ENCODE results near the gene HEPN1. TPM values are rescaled to one million over a fixed set of nuclear protein-coding genes. Genes with fewer than 3 reads are reported as not detected.

Gene HEPN1
- total and polyA plus RNA-seq, 2 donors (not counting 3 experiments of a cell fraction or from before 2014, with no cell fraction given), result not detected

- dilution Hi-C loops (cut with MboI; ENCODE audit: extremely low pct_ligation_motif_present, low sequenced_read_pairs), result no loop called here
- POLR2A ChIA-PET, result interaction anchor here (0.7 to 1.3 kb wide), 5 partner anchors 10 to 203 kb away, joined by 3 to 4 read pairs (median 4); partner anchors contain the start of gene ROBO4
- no TSS peak for BruUV-seq (replicated peaks)
Measured at GRCh38 chr11:124879493-124880289, 39.4 kb upstream of the HEPN1 start.

GRCh38 chr11:124880290-124880611 is 38.8 kb upstream of the HEPN1 start:
- TF ChIP-seq MYC (IDR thresholded peaks at IDR 0.05; ENCODE audit: low read depth, low read length) (no peak), MAX (IDR thresholded peaks at IDR 0.05; ENCODE audit: insufficient read depth, insufficient read length) (no peak), FOS (IDR thresholded peaks at IDR 0.05; ENCODE audit: borderline replicate concordance, insufficient read depth, low read length) (no peak), GATA2 (IDR thresholded peaks at IDR 0.05; ENCODE audit: insufficient read depth, insufficient read length, low read depth, low read length) (no peak)
- no peak for DNase-seq (ENCODE audit: low read depth, low spot score)
- no peaks in the 10 kb centered on the region for H3K9me3 ChIP-seq (replicated peaks; ENCODE audit: control insufficient read depth, insufficient read depth, low read length)
- no peak overlapping the region for H3K9ac ChIP-seq (replicated peaks; ENCODE audit: extremely low read depth, insufficient read depth, low read length)
- no peak for FAIRE-seq
- no peak overlapping the region for H2AFZ ChIP-seq (ENCODE audit: low read depth, low read length)
- POLR2A ChIA-PET, result interaction anchor here (1.1 to 1.3 kb wide), 4 partner anchors 10 to 73 kb away, joined by 3 to 4 read pairs (median 4); partner anchors contain the start of gene ROBO4
- no TSS peak for BruUV-seq (replicated peaks)
- CTCF ChIA-PET, result interaction anchor here (1.2 to 1.6 kb wide), 3 partner anchors 13 to 20 kb away, joined by 3 to 6 read pairs (median 3); no protein-coding TSS in a partner anchor
- no peaks in the 10 kb centered on the region for H3K9me1 ChIP-seq (replicated peaks; ENCODE audit: control insufficient read depth, extremely low read depth, insufficient read depth, low read length)
- no peaks in the 10 kb centered on the region for H3K27me3 ChIP-seq (ENCODE audit: control insufficient read depth in 2 of 2, insufficient read depth in 2 of 2, low read length in 2 of 2)
- dilution Hi-C loops (cut with MboI; ENCODE audit: extremely low pct_ligation_motif_present, low sequenced_read_pairs) (no loop called here), intact Hi-C loops (cut with micrococcal nuclease) (no loop called here)
- no peaks in the 10 kb centered on the region for H3K79me2 ChIP-seq (ENCODE audit: control insufficient read depth, insufficient read depth, low read length)
- peaks cover 53% of the 10 kb centered on the region for H3K4me1 ChIP-seq (ENCODE audit: control insufficient read depth, extremely low read depth, insufficient read depth, low read length)
- H3K27ac ChIP-seq (ENCODE audit: insufficient read depth, low read depth, low read length), result no peak overlapping the region
- H3K4me3 ChIP-seq (replicated peaks in 1 of 3; ENCODE audit: insufficient read depth in 1 of 3, low read depth in 1 of 3, low read length in 3 of 3), result no peak overlapping the region
- no peak overlapping the region for H3K4me2 ChIP-seq (ENCODE audit: insufficient read depth, low read length)
- peaks cover 9 to 12% of the 10 kb centered on the region in 2 experiments for H3K36me3 ChIP-seq (ENCODE audit: control insufficient read depth in 2 of 2, extremely low read depth in 1 of 2, insufficient read depth in 2 of 2, low read length in 2 of 2)
- H4K20me1 ChIP-seq (replicated peaks; ENCODE audit: control insufficient read depth, extremely low read depth, insufficient read depth, low read length), result no peaks in the 10 kb centered on the region

More at GRCh38 chr11:124879493-124880289, 39.4 kb upstream of the HEPN1 start:
- intact Hi-C loops (cut with micrococcal nuclease), result no loop called here
- no peaks in the 10 kb centered on the region for H4K20me1 ChIP-seq (replicated peaks; ENCODE audit: control insufficient read depth, extremely low read depth, insufficient read depth, low read length)
- no peak overlapping the region for H3K27ac ChIP-seq (ENCODE audit: insufficient read depth, low read depth, low read length)
- no peak overlapping the region for H3K4me3 ChIP-seq (replicated peaks in 1 of 3; ENCODE audit: insufficient read depth in 1 of 3, low read depth in 1 of 3, low read length in 3 of 3)
- no peaks in the 10 kb centered on the region for H3K27me3 ChIP-seq (ENCODE audit: control insufficient read depth in 2 of 2, insufficient read depth in 2 of 2, low read length in 2 of 2)
- no peak overlapping the region for H3K4me2 ChIP-seq (ENCODE audit: insufficient read depth, low read length)
- no peak overlapping the region for H2AFZ ChIP-seq (ENCODE audit: low read depth, low read length)
- peak; percentile 41 for DNase-seq (ENCODE audit: low read depth, low spot score)
- peaks cover 47% of the 10 kb centered on the region for H3K4me1 ChIP-seq (ENCODE audit: control insufficient read depth, extremely low read depth, insufficient read depth, low read length)
- TF ChIP-seq POLR2AphosphoS5 (IDR thresholded peaks at IDR 0.05; ENCODE audit: insufficient read depth, low read depth, low read length), result peak; percentile 92
- TF ChIP-seq EZH2 (IDR thresholded peaks at IDR 0.05; ENCODE audit: borderline replicate concordance, low read depth, low read length, severe bottlenecking), result no peak
- TF ChIP-seq MYC (IDR thresholded peaks at IDR 0.05; ENCODE audit: low read depth, low read length), result no peak
- peak; percentile 96 for TF ChIP-seq POLR2A (IDR thresholded peaks at IDR 0.05; ENCODE audit: low read depth, low read length)
- H3K9me3 ChIP-seq (replicated peaks; ENCODE audit: control insufficient read depth, insufficient read depth, low read length), result no peaks in the 10 kb centered on the region
- H3K79me2 ChIP-seq (ENCODE audit: control insufficient read depth, insufficient read depth, low read length), result no peaks in the 10 kb centered on the region
- H3K9ac ChIP-seq (replicated peaks; ENCODE audit: extremely low read depth, insufficient read depth, low read length), result no peak overlapping the region
- no peak for FAIRE-seq
- CTCF ChIA-PET, result interaction anchor here (1.5 to 1.6 kb wide), 2 partner anchors 13 to 16 kb away, joined by 3 to 6 read pairs; no protein-coding TSS in a partner anchor
- no peaks in the 10 kb centered on the region for H3K9me1 ChIP-seq (replicated peaks; ENCODE audit: control insufficient read depth, extremely low read depth, insufficient read depth, low read length)
- peaks cover 4 to 7% of the 10 kb centered on the region in 2 experiments for H3K36me3 ChIP-seq (ENCODE audit: control insufficient read depth in 2 of 2, extremely low read depth in 1 of 2, insufficient read depth in 2 of 2, low read length in 2 of 2)

Measured in endothelial cell of umbilical vein (primary cell).